SHP77 (cell line): Measurements from ENCODE around the gene ABCG4.
A peak's percentile ranks its signal among the peaks of the same experiment; 100 is the strongest.
"Not testable (repeated sequence)": the region's sequence is repeated elsewhere in the genome, so short reads cannot be mapped to it uniquely, and the experiment has no call there.

Source experiments
- DNase-seq, 2 experiments: peaks; one replicate each; lab custom pipeline; 2025; lab: John Stamatoyannopoulos, UW

ABCG4 gene

GRCh38 chr11:119154178-119154577 lies 5.3 kb downstream of the ABCG4 start:
- no peak for DNase-seq

- DNase-seq: peak; percentile 65 to 66
Measured at GRCh38 chr11:119155733-119156492, 7.1 kb downstream of the ABCG4 start.

- no peak for DNase-seq
Measured at GRCh38 chr11:119156496-119156895, 7.6 kb downstream of the ABCG4 start.

- no peak for DNase-seq
Measured at GRCh38 chr11:119157063-119157462, 8.2 kb downstream of the ABCG4 start.

DNA sequence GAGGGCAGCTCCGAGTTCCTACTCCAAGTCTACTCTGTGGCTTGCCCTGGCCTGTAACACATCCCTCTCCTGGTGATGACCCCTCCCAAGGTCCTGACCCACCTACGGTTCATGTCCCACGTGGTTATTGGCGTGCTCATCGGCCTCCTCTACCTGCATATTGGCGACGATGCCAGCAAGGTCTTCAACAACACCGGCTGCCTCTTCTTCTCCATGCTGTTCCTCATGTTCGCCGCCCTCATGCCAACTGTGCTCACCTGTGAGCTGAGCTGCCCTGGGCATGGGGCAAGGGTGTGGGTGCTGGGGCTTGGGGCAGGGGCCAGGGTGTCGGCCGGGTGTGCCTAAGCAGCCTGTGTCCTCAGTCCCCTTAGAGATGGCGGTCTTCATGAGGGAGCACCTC lies 9.6 kb downstream of the ABCG4 start:
- DNase-seq: no peak

GRCh38 chr11:119160151-119160550 lies 11.3 kb downstream of the ABCG4 start:
- no peak for DNase-seq

GRCh38 chr11:119161871-119162270 lies 13.0 kb downstream of the ABCG4 start:
- no peak for DNase-seq

GRCh38 chr11:119166368-119167076 lies 17.7 kb downstream of the ABCG4 start:
- no peak for DNase-seq

DNA sequence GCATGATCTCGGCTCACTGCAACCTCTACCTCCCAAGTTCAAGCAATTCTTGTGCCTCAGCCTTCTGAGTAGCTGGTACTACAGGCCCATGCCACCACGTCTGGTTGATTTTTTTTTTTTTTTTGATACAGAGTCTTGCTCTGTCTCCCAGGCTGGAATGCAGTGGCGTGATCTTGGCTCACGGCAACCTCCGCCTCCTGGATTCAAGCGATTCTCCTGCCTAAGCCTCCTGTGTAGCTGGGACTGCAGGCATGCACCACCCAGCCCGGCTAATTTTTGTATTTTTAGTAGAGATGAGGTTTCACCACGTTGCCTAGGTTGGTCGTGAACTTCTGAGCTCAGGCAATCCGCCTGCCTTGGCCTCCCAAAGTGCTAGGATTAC lies 18.2 kb downstream of the ABCG4 start:
- DNase-seq: not testable (repeated sequence)

- no peak for DNase-seq
Measured at GRCh38 chr11:119167933-119168332, 19.1 kb downstream of the ABCG4 start.

DNA sequence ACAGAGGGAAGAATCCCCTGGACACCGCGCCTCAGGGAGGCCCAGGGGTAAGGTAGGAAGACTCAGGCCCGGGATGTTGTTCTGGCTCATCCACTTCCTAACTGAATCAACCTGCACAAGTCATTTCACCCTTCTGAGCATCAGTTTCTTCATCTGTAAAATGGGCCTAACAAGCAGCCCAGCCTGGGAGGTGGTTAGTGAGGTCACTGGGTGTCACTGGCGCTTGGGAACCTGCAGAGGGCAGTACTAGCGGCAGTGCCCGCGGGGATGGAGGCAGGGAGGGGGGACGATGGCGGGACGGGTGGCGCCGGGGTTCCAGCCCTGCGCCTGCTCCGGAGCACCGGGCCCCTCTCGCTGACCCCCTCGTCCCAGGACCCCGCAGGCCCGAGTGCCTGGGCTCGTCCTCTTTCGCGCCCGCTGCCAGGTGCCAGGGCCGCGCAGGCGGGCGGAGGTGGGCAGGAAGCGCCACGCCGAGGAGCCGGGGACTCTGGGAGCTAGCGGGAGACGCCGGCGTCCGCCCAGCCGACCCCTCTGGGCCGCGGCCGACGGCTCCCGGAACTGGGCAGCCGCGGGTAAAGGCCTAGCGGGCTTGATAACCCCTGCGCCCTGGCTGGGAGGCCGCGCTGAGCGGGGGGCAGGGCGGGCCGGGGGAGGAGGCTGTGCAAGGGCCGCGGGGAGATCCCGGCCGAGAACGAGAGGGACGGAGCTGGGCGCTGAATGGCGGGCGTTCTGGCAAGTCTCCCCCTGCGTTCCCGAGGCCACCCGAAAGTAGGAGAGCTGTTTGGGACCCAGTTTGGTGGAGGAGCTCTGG lies 19.8 kb downstream of the ABCG4 start, which contains the start of gene NLRX1:
Gene NLRX1, plus strand, starts transcription at position 255 of the 811 bp plus-strand sequence. CDS start 2,679 bp downstream, outside the sequence.
- DNase-seq: peak; percentile 74 to 79

DNA sequence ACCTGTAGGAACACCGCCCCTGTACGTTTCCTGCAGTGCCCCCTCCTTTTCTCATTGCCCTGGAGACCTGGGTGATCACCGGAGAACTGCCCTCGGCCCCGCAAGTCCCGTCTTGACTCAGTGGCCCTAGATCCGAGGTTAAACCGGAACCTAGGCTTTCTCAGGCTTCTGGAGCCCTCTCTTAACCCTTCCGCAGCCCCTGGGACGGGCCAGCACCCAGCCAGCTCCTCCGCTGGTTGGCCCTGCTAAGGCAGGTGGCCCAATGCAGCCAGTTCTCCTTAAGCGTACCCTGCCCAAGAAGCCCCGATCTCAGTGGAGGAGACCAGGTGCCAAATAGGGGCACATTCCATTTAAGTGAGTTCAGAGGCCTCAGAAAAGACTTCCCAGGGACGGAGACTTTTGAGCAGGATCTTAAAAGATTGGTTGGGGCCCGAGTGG lies 20.4 kb downstream of the ABCG4 start:
- DNase-seq: no peak

GRCh38 chr11:119172513-119172912 lies 23.7 kb downstream of the ABCG4 start:
- DNase-seq: no peak

DNA sequence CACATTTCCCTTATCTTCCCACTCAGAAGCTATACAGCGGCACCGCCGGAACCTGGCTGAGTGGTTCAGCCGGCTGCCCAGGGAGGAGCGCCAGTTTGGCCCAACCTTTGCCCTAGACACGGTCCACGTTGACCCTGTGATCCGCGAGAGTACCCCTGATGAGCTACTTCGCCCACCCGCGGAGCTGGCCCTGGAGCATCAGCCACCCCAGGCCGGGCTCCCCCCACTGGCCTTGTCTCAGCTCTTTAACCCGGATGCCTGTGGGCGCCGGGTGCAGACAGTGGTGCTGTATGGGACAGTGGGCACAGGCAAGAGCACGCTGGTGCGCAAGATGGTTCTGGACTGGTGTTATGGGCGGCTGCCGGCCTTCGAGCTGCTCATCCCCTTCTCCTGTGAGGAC lies 24.6 kb downstream of the ABCG4 start:
- no peak for DNase-seq

DNA sequence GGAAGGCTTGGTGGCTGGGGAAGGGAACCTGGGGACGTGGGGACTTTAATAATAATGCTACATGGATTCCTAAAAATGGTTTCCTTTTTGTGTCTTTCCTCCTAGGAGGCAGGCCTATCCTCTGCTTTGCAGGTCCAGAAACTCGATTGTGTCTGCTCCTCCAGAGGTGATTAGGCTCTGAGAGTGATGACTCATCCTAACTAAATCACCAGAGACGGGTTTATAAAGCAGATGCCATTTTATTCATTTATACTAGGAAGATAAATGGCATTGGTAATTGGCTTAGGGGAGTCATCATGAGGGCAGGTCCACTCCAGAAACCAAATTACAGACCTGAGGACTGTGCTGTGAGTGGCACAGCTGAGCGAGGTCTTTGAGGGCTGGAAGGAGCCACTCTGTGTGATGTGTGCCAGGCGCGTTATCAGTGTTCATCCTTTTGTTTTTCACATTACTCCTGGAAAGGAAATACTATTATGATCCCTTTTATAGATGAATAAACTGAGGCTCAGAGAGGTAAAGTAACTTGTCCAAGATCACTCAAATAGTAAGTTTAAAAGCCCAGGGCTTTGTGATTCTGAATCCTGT lies 26.7 kb downstream of the ABCG4 start:
- DNase-seq: peak; percentile 33 to 40

- DNase-seq: no peak
Measured at GRCh38 chr11:119178166-119178680, 29.4 kb downstream of the ABCG4 start.

DNA sequence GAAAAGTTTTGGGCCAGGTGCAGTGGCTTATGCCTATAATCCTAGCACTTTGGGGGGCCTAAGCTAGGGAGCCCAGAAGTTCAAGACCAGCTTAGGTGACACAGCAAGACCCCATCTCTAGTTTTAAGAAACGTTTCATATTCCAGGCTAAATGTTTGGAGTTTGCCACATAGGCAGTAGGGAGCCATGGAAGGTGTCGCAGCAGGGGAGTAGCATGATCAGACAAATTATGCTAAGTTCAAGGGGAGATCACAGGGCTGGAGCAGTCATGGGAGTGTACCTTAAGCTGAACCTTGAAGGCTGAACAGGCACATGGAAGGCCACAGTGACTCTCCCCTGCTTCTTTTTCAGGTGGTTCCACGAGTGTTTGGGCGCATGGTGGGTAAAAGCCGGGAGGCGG lies 30.5 kb downstream of the ABCG4 start:
- no peak for DNase-seq

GRCh38 chr11:119179983-119180382 lies 31.1 kb downstream of the ABCG4 start:
- DNase-seq: peak; percentile 93 to 96

GRCh38 chr11:119180729-119181676 lies 32.2 kb downstream of the ABCG4 start:
- no peak for DNase-seq

DNA sequence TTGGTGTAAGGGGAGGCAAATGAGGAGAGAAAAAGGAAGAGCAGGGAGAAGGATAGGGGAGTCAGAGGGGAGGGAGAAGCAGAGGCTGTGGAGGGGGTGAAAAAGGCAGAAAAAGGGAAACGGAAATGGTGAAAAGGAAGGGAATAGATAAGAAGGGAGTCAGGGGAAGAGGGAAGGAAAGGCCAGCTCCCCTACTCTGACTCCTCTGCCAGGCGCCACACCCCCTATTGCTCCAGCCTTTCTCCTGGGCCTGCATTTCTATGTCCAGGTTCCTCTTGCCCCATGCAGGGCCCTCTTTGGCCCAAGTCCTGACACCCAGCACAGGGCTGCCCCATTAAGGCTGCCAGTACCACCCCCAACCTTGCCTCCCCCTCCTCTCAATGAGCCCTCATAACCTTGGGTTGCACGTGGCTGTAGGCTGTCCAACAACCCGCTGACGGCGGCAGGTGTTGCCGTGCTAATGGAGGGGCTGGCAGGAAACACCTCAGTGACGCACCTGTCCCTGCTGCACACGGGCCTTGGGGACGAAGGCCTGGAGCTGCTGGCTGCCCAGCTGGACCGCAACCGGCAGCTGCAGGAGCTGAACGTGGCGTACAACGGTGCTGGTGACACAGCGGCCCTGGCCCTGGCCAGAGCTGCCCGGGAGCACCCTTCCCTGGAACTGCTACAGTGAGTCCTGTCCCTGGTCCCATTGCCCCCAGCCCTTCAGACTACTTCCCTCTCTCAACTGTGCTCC lies 33.0 kb downstream of the ABCG4 start:
- peak; percentile 76 to 85 for DNase-seq
